H9 (cell line): Measurements from ENCODE around the gene CSRNP3. TPM values are rescaled to one million over a fixed set of nuclear protein-coding genes. Genes with fewer than 3 reads are reported as not detected.

ENCODE experiments used
- DNase-seq: peaks from one replicate; pipeline ENCODE4 v3.0.0-alpha.2; 2017
- H2AFZ ChIP-seq: one replicate; pipeline ENCODE4 v1.6.1; 2013; ENCODE audit warnings: mild to moderate bottlenecking, low read length, control low read depth, moderate library complexity
- H2AK5ac ChIP-seq: 2 replicates; pipeline ENCODE4 v1.6.1; 2013; ENCODE audit warnings: low read length, control low read depth, mixed read lengths; ENCODE audit not compliant: insufficient read length
- H2BK120ac ChIP-seq: one replicate; pipeline ENCODE4 v1.6.1; 2013; ENCODE audit warnings: low read depth, mild to moderate bottlenecking, low read length, control low read depth, inconsistent platforms; ENCODE audit not compliant: poor library complexity, severe bottlenecking
- H2BK12ac ChIP-seq: 2 replicates; pipeline ENCODE4 v1.6.1; 2013; ENCODE audit warnings: low read length, control low read depth, mixed read lengths, low read depth; ENCODE audit not compliant: insufficient read length
- H2BK15ac ChIP-seq: 2 replicates; pipeline ENCODE4 v1.6.1; 2013; ENCODE audit warnings: low read depth, low read length, control low read depth
- H2BK20ac ChIP-seq: one replicate; pipeline ENCODE4 v1.6.1; 2013; ENCODE audit warnings: low read depth, mild to moderate bottlenecking, low read length, control low read depth, inconsistent platforms; ENCODE audit not compliant: poor library complexity, severe bottlenecking
- H2BK5ac ChIP-seq: 2 replicates; pipeline ENCODE4 v1.6.1; 2013; ENCODE audit warnings: low read length, control low read depth, mixed read lengths; ENCODE audit not compliant: insufficient read length
- H3K14ac ChIP-seq: 2 replicates; pipeline ENCODE4 v1.6.1; 2013; ENCODE audit warnings: low read length, control low read depth; ENCODE audit not compliant: insufficient read depth
- H3K18ac ChIP-seq: 2 replicates; pipeline ENCODE4 v1.6.1; 2013; ENCODE audit warnings: low read depth, mild to moderate bottlenecking, mixed read lengths, low read length, control low read depth; ENCODE audit not compliant: insufficient read length
- H3K23ac ChIP-seq: 2 replicates; pipeline ENCODE4 v1.6.1; 2013; ENCODE audit warnings: low read length, control low read depth, mixed read lengths, low read depth; ENCODE audit not compliant: insufficient read length
- H3K23me2 ChIP-seq: 2 replicates; pipeline ENCODE4 v1.6.1; 2013; ENCODE audit warnings: low read depth, mild to moderate bottlenecking, mixed read lengths, low read length, control low read depth; ENCODE audit not compliant: insufficient read length, poor library complexity, severe bottlenecking
- H3K27ac ChIP-seq: 2 replicates; pipeline ENCODE4 v1.5.1; 2013; ENCODE audit warnings: low read length, control low read depth, mixed read lengths, low read depth; ENCODE audit not compliant: insufficient read length
- H3K27me3 ChIP-seq: 2 replicates; pipeline ENCODE4 v1.6.1; 2013; ENCODE audit warnings: low read length, control low read depth, inconsistent platforms; ENCODE audit not compliant: insufficient read depth
- H3K4ac ChIP-seq: 2 replicates; pipeline ENCODE4 v1.6.1; 2013; ENCODE audit warnings: low read depth, mild to moderate bottlenecking, control low read depth, inconsistent platforms, low read length, moderate library complexity
- H3K4me1 ChIP-seq: 2 replicates; pipeline ENCODE4 v1.6.1; 2013; ENCODE audit warnings: low read length, control low read depth, inconsistent platforms; ENCODE audit not compliant: insufficient read depth
- H3K4me2 ChIP-seq: 2 replicates; pipeline ENCODE4 v1.6.1; 2013; ENCODE audit warnings: low read length, control low read depth, mixed read lengths; ENCODE audit not compliant: insufficient read length, insufficient read depth
- H3K56ac ChIP-seq: 2 replicates; pipeline ENCODE4 v1.6.1; 2013; ENCODE audit warnings: low read depth, mild to moderate bottlenecking, mixed read lengths, low read length, control low read depth; ENCODE audit not compliant: insufficient read length
- H3K79me1 ChIP-seq: 2 replicates; pipeline ENCODE4 v1.6.1; 2013; ENCODE audit warnings: low read depth, mild to moderate bottlenecking, moderate library complexity, low read length, control low read depth, inconsistent platforms; ENCODE audit not compliant: insufficient read depth, poor library complexity, severe bottlenecking
- H3K79me2 ChIP-seq: 2 replicates; pipeline ENCODE4 v1.6.1; 2013; ENCODE audit warnings: low read length, control low read depth, inconsistent platforms; ENCODE audit not compliant: insufficient read depth
- H3K9ac ChIP-seq: 2 replicates; pipeline ENCODE4 v1.6.1; 2013; ENCODE audit warnings: low read length, control low read depth, mixed read lengths; ENCODE audit not compliant: insufficient read length; ENCODE audit errors: extremely low read depth
- H3K9me3 ChIP-seq: one replicate; pipeline ENCODE4 v1.6.1; 2013; ENCODE audit warnings: low read depth, low read length, inconsistent platforms; ENCODE audit not compliant: control insufficient read depth
- H3T11ph ChIP-seq: one replicate; pipeline ENCODE4 v1.6.1; 2013; ENCODE audit warnings: mild to moderate bottlenecking, low read length, control low read depth, inconsistent platforms
- H4K20me1 ChIP-seq: one replicate; pipeline ENCODE4 v1.6.1; 2013; ENCODE audit not compliant: control insufficient read depth, insufficient read length, insufficient read depth
- H4K5ac ChIP-seq: 2 replicates; pipeline ENCODE4 v1.6.1; 2013; ENCODE audit warnings: low read depth, mild to moderate bottlenecking, mixed read lengths, low read length, control low read depth; ENCODE audit not compliant: insufficient read length
- H4K8ac ChIP-seq: replicated peaks from 2 replicates; pipeline ENCODE4 v1.6.1; 2013; ENCODE audit warnings: low read length, control low read depth, mixed read lengths, low read depth; ENCODE audit not compliant: insufficient read length
- H4K91ac ChIP-seq: 2 replicates; pipeline ENCODE4 v1.6.1; 2013; ENCODE audit warnings: low read depth, mild to moderate bottlenecking, moderate library complexity, mixed read lengths, low read length, control low read depth; ENCODE audit not compliant: insufficient read length
- H3K27ac Mint-ChIP-seq, 3 experiments: 2 replicates in 2 of 3; 3 replicates in 1 of 3; pipeline ENCODE4 v1.8.0; 2020 to 2021; ENCODE audit warnings: mixed read lengths in 3 of 3, mild to moderate bottlenecking in 1 of 3, moderate library complexity in 1 of 3
- H3K27me3 Mint-ChIP-seq: 2 replicates; pipeline ENCODE4 v1.8.0; 2021; ENCODE audit warnings: low read depth, mild to moderate bottlenecking, moderate library complexity, mixed read lengths
- H3K36me3 Mint-ChIP-seq, 3 experiments: 2 replicates in 2 of 3; 3 replicates in 1 of 3; pipeline ENCODE4 v1.8.0; 2020 to 2021; ENCODE audit warnings: low read depth in 3 of 3, mixed read lengths in 3 of 3; ENCODE audit not compliant: insufficient read depth in 1 of 3
- H3K4me1 Mint-ChIP-seq, 2 experiments: 2 replicates each; pipeline ENCODE4 v1.8.0; 2020; ENCODE audit warnings: mixed read lengths in 2 of 2
- H3K4me3 Mint-ChIP-seq, 2 experiments: 2 replicates in 1 of 2; 3 replicates in 1 of 2; pipeline ENCODE4 v1.8.0; 2020 to 2021; ENCODE audit warnings: mild to moderate bottlenecking in 2 of 2, mixed read lengths in 2 of 2, moderate library complexity in 1 of 2
- H3K9me3 Mint-ChIP-seq, 2 experiments: 2 replicates in 1 of 2; 3 replicates in 1 of 2; pipeline ENCODE4 v1.8.0; 2020; ENCODE audit warnings: mild to moderate bottlenecking in 2 of 2, mixed read lengths in 2 of 2, moderate library complexity in 1 of 2
- CTCF ChIP-seq: fragments of 200-600 bp; sonication (generic); conservative IDR thresholded peaks from 3 replicates; pipeline ENCODE4 v1.8.0; 2021; ENCODE audit warnings: antibody characterized with exemption, mild to moderate bottlenecking
- total RNA-seq: library from RNA; stranded (reverse); gene quantifications from 2 replicates; pipeline ENCODE4 v1.2.1, GENCODE V29; 2021

Gene CSRNP3
- total RNA-seq, 1 experiment from 2014 or later = 3.6 TPM

- H3K9me3 Mint-ChIP-seq = no peaks in the 10 kb centered on the region
- peak overlapping the region in 1 of 3 experiments; percentile 25; a peak in 2 of 7 replicates for H3K27ac Mint-ChIP-seq
- no peaks in the 10 kb centered on the region for H3K36me3 Mint-ChIP-seq
These were observed 98.9 kb downstream of the CSRNP3 start for GRCh38 chr2:165568361-165568760.

More at GRCh38 chr2:165568361-165568760, 98.9 kb downstream of the CSRNP3 start:
- Histone ChIP-seq H3K27me3 (no peaks in the 10 kb centered on the region), H3K18ac (no peak overlapping the region), H2BK15ac (no peak overlapping the region), H3K23ac (no peak overlapping the region), H4K20me1 (no peaks in the 10 kb centered on the region), H2AFZ (no peak overlapping the region), H3K4me2 (no peak overlapping the region), H2BK5ac (no peak overlapping the region), H4K5ac (no peak overlapping the region), H3K27ac (no peak overlapping the region), H3K56ac (no peak overlapping the region), H3T11ph (no peak overlapping the region), H3K4me1 (no peaks in the 10 kb centered on the region), H3K23me2 (no peaks in the 10 kb centered on the region), H2BK12ac (no peak overlapping the region), H2AK5ac (no peak overlapping the region), H3K4ac (no peak overlapping the region), H3K79me2 (no peaks in the 10 kb centered on the region), H3K9me3 (no peaks in the 10 kb centered on the region), H2BK20ac (no peak overlapping the region), H2BK120ac (no peak overlapping the region), H3K9ac (no peak overlapping the region), H3K14ac (no peak overlapping the region), H3K79me1 (no peaks in the 10 kb centered on the region), H4K8ac (no peak overlapping the region), H4K91ac (no peak overlapping the region)
- H3K4me1 Mint-ChIP-seq = peaks cover 6 to 14% of the 10 kb centered on the region in 2 experiments
- TF ChIP-seq CTCF = no peak
- DNase-seq = no peak
- no peaks in the 10 kb centered on the region for H3K27me3 Mint-ChIP-seq
- no peak overlapping the region for H3K4me3 Mint-ChIP-seq
